ENCODE data around the gene XIST. TPM values are rescaled to one million over a fixed set of nuclear protein-coding genes. Genes with fewer than 3 reads are reported as not detected.

XIST gene
- total RNA-seq, 1 experiment from 2014 or later, result 0.24 TPM

GRCh38 chrX:73828080-73828720, 24.3 kb downstream of the XIST start:
- BruUV-seq (replicated peaks), result no TSS peak
- no peaks in the 10 kb centered on the region for H3K79me2 ChIP-seq (ENCODE audit: low read depth)
- H3K4me2 ChIP-seq, result no peak overlapping the region
- H2AFZ ChIP-seq, result no peak overlapping the region
- no peaks in the 10 kb centered on the region for H4K20me1 ChIP-seq (ENCODE audit: insufficient read depth)
- no peak overlapping the region for H3K4me3 ChIP-seq
- H3K36me3 ChIP-seq (ENCODE audit: low read depth), result no peaks in the 10 kb centered on the region
- peaks cover 9% of the 10 kb centered on the region; the same call in 1 of the 2 replicates for H3K27me3 ChIP-seq (ENCODE audit: insufficient read depth, low read depth)
- ChIA-PET POLR2A (ENCODE audit: unreplicated experiment) (no interaction called here), CTCF (no interaction called here)
- no peaks in the 10 kb centered on the region for H3K9me2 ChIP-seq (ENCODE audit: insufficient read depth)
- intact Hi-C loops (cut with micrococcal nuclease; ENCODE audit: unreplicated experiment), result no loop called here
- DNase-seq, result no peak
- TF ChIP-seq CTCF (conservative IDR thresholded peaks at IDR 0.05) (no peak), EZH2 (IDR thresholded peaks at IDR 0.05; ENCODE audit: low read depth) (no peak)
- H3K27ac ChIP-seq, result no peak overlapping the region
- H3F3A ChIP-seq (ENCODE audit: insufficient read depth, low read depth), result no peaks in the 10 kb centered on the region
- no peaks in the 10 kb centered on the region for H3K9me3 ChIP-seq (ENCODE audit: insufficient read depth, low read depth)
- H3K4me1 ChIP-seq (replicated peaks; ENCODE audit: insufficient read depth), result no peaks in the 10 kb centered on the region

GRCh38 chrX:73827406-73827805, 25.1 kb downstream of the XIST start:
- BruUV-seq (replicated peaks), result no TSS peak
- ChIA-PET POLR2A (ENCODE audit: unreplicated experiment) (no interaction called here), CTCF (no interaction called here)
- H3K9me2 ChIP-seq (ENCODE audit: insufficient read depth), result no peaks in the 10 kb centered on the region
- 0 out of 2 replicates have a peak, but pooled peaks cover 3% of the 10 kb centered on the region for H3K27me3 ChIP-seq (ENCODE audit: insufficient read depth, low read depth)
- H3K4me1 ChIP-seq (replicated peaks; ENCODE audit: insufficient read depth), result no peaks in the 10 kb centered on the region
- DNase-seq, result no peak
- intact Hi-C loops (cut with micrococcal nuclease; ENCODE audit: unreplicated experiment), result no loop called here
- TF ChIP-seq CTCF (conservative IDR thresholded peaks at IDR 0.05), result no peak
- no peak for TF ChIP-seq EZH2 (IDR thresholded peaks at IDR 0.05; ENCODE audit: low read depth)
- no peaks in the 10 kb centered on the region for H3F3A ChIP-seq (ENCODE audit: insufficient read depth, low read depth)
- no peaks in the 10 kb centered on the region for H3K79me2 ChIP-seq (ENCODE audit: low read depth)
- H3K4me3 ChIP-seq, result no peak overlapping the region
- no peak overlapping the region for H3K4me2 ChIP-seq
- H3K36me3 ChIP-seq (ENCODE audit: low read depth), result no peaks in the 10 kb centered on the region
- H2AFZ ChIP-seq, result no peak overlapping the region
- no peaks in the 10 kb centered on the region for H3K9me3 ChIP-seq (ENCODE audit: insufficient read depth, low read depth)
- H4K20me1 ChIP-seq (ENCODE audit: insufficient read depth), result no peaks in the 10 kb centered on the region
- H3K27ac ChIP-seq, result no peak overlapping the region

GRCh38 chrX:73826996-73827395, 25.5 kb downstream of the XIST start:
- Histone ChIP-seq H3K36me3 (ENCODE audit: low read depth) (no peaks in the 10 kb centered on the region), H3K4me3 (no peak overlapping the region), H3K4me1 (replicated peaks; ENCODE audit: insufficient read depth) (no peaks in the 10 kb centered on the region), H3K79me2 (ENCODE audit: low read depth) (no peaks in the 10 kb centered on the region), H3K27me3 (ENCODE audit: insufficient read depth, low read depth) (no peaks in the 10 kb centered on the region), H3K9me3 (ENCODE audit: insufficient read depth, low read depth) (no peaks in the 10 kb centered on the region), H2AFZ (no peak overlapping the region), H3K27ac (no peak overlapping the region), H3F3A (ENCODE audit: insufficient read depth, low read depth) (no peaks in the 10 kb centered on the region), H3K9me2 (ENCODE audit: insufficient read depth) (no peaks in the 10 kb centered on the region), H4K20me1 (ENCODE audit: insufficient read depth) (no peaks in the 10 kb centered on the region), H3K4me2 (no peak overlapping the region)
- TF ChIP-seq EZH2 (IDR thresholded peaks at IDR 0.05; ENCODE audit: low read depth), result no peak
- TF ChIP-seq CTCF (conservative IDR thresholded peaks at IDR 0.05), result no peak
- BruUV-seq (replicated peaks), result no TSS peak
- intact Hi-C loops (cut with micrococcal nuclease; ENCODE audit: unreplicated experiment), result no loop called here
- POLR2A ChIA-PET (ENCODE audit: unreplicated experiment), result no interaction called here
- CTCF ChIA-PET, result no interaction called here
- no peak for DNase-seq
